PFSK-1 (cell line): ENCODE measurements around the gene DLL1.

Experiments
- FOXP2 ChIP-seq: optimal IDR thresholded peaks from 2 replicates; pipeline ENCODE3; 2011; ENCODE audit warnings: borderline replicate concordance, control low read depth, inconsistent platforms; ENCODE audit not compliant: insufficient read depth; ENCODE audit errors: extremely low read length, extremely low read depth
- POLR2AphosphoS5 ChIP-seq: IDR thresholded peaks from 2 replicates; pipeline ENCODE4 v1.6.1; 2012; ENCODE audit warnings: low read depth, mild to moderate bottlenecking, control low read depth, low read length, moderate library complexity
- REST ChIP-seq, 2 experiments: IDR thresholded peaks; 2 replicates each; pipeline versions ENCODE4 v1.6.1 to v1.8.0; 2011 to 2012; ENCODE audit warnings: low read depth in 2 of 2, low read length in 2 of 2, control low read depth in 1 of 2, inconsistent platforms in 1 of 2, mild to moderate bottlenecking in 1 of 2, moderate library complexity in 1 of 2; ENCODE audit not compliant: insufficient read depth in 1 of 2
- SIN3A ChIP-seq: IDR thresholded peaks from 2 replicates; pipeline ENCODE4 v1.6.1; 2012; ENCODE audit warnings: mild to moderate bottlenecking, low read length, moderate library complexity, borderline replicate concordance; ENCODE audit not compliant: insufficient read depth
- TAF1 ChIP-seq: IDR thresholded peaks from 2 replicates; pipeline ENCODE4 v1.6.1; 2012; ENCODE audit warnings: low read length, control low read depth, borderline replicate concordance; ENCODE audit not compliant: insufficient read depth

DLL1 gene

GRCh38 chr6:170314983-170315382, 24.1 kb upstream of the DLL1 start:
- TF ChIP-seq TAF1: no peak
- no peak for TF ChIP-seq REST (IDR thresholded peaks at IDR 0.05; ENCODE audit: insufficient read depth in 1 of 2, low read depth in 2 of 2, low read length in 2 of 2)
- TF ChIP-seq FOXP2: no peak
- TF ChIP-seq POLR2AphosphoS5: no peak
- no peak for TF ChIP-seq SIN3A

- TF ChIP-seq TAF1 (no peak), POLR2AphosphoS5 (no peak), FOXP2 (no peak), SIN3A (no peak), REST (IDR thresholded peaks at IDR 0.05; ENCODE audit: insufficient read depth in 1 of 2, low read depth in 2 of 2, low read length in 2 of 2) (no peak)
Observed at GRCh38 chr6:170313716-170314295, 22.9 kb upstream of the DLL1 start.

GRCh38 chr6:170312876-170313275, 22.0 kb upstream of the DLL1 start:
- no peak for TF ChIP-seq TAF1
- no peak for TF ChIP-seq SIN3A

GRCh38 chr6:170311696-170312095, 20.8 kb upstream of the DLL1 start:
- TF ChIP-seq POLR2AphosphoS5: no peak

- TF ChIP-seq FOXP2: no peak
- TF ChIP-seq SIN3A: no peak
- TF ChIP-seq POLR2AphosphoS5: no peak
- TF ChIP-seq TAF1: no peak
- TF ChIP-seq REST (IDR thresholded peaks at IDR 0.05; ENCODE audit: insufficient read depth in 1 of 2, low read depth in 2 of 2, low read length in 2 of 2): no peak
Observed at GRCh38 chr6:170308761-170309160, 17.9 kb upstream of the DLL1 start.

- TF ChIP-seq POLR2AphosphoS5 (no peak), TAF1 (no peak), SIN3A (no peak), REST (IDR thresholded peaks at IDR 0.05; ENCODE audit: insufficient read depth in 1 of 2, low read depth in 2 of 2, low read length in 2 of 2) (no peak), FOXP2 (no peak)
Observed at GRCh38 chr6:170307080-170307545, 16.2 kb upstream of the DLL1 start.
